ENCODE measurements around the gene CYTH2.

Gene CYTH2

DNA sequence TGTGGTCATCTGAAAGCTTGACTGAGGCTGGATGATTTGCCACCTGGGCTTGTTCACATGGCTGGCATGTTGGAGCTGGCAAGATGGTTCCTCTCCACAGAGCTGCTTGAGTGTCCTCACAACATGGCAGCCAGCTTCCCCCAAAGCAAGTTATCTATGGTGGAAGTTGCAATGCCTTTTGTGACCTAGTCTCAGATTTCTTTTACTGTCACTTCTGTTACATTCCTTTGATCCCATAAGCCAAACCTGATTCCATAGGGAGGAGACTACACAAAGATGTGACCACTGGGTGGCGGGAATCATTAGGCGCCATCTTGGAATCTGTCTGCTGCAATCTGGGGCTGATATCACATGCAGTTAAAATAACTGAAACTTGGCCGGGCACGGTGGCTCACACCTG, 60.0 kb downstream of the CYTH2 start:
- no peak overlapping the region for H3K4me2 ChIP-seq (ENCODE audit: low read length)
- no peak overlapping the region for H3K4me3 ChIP-seq (ENCODE audit: low read length)
- no peaks in the 10 kb centered on the region for H3K4me1 ChIP-seq (ENCODE audit: control insufficient read depth, insufficient read depth, low read length)
- peaks cover 8% of the 10 kb centered on the region for H3K9me3 ChIP-seq (replicated peaks; ENCODE audit: low read length)
- H3K9ac ChIP-seq (ENCODE audit: low read depth, low read length), result no peak overlapping the region
- no peaks in the 10 kb centered on the region for H3K36me3 ChIP-seq (ENCODE audit: insufficient read depth, low read length)
- H3K27me3 ChIP-seq (ENCODE audit: control insufficient read depth, insufficient read depth, low read length), result peaks cover 7% of the 10 kb centered on the region

DNA sequence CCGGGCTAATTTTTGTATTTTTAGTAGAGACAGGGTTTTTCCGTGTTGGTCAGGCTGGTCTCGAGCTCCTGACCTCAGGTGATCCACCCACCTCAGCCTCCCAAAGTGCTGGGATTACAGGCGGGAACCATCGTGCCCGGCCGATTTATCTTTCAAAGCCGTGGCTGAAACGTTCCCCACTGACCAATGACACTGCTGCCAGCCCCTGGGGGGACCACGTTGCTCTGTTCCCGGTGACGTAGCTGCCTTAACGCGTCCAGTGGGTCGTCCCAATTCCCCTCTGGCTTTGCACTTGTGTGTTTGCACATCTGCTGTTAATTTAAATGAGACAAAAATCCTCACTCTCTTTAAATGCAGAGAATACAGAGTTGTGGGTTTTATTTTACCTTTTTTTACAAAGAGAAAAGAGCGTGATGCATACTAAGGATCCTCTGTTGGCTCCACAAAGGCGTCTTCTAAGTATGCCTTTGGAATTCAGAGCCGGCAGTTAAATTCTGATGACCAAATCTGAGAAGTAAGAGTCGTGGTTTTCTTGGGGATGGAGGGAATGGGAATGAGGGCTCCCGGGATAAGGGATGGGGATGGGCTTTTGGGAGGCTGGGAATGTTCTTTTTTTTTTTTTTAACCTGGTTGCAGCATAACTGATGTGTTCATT, 61.0 kb downstream of the CYTH2 start:
- H3K4me3 ChIP-seq (ENCODE audit: low read length), result no peak overlapping the region
- no peaks in the 10 kb centered on the region for H3K36me3 ChIP-seq (ENCODE audit: insufficient read depth, low read length)
- peaks cover 7% of the 10 kb centered on the region for H3K27me3 ChIP-seq (ENCODE audit: control insufficient read depth, insufficient read depth, low read length)
- H3K9me3 ChIP-seq (replicated peaks; ENCODE audit: low read length), result peaks cover 3% of the 10 kb centered on the region
- no peaks in the 10 kb centered on the region for H3K4me1 ChIP-seq (ENCODE audit: control insufficient read depth, insufficient read depth, low read length)
- H3K4me2 ChIP-seq (ENCODE audit: low read length), result no peak overlapping the region
- no peak overlapping the region for H3K9ac ChIP-seq (ENCODE audit: low read depth, low read length)

DNA sequence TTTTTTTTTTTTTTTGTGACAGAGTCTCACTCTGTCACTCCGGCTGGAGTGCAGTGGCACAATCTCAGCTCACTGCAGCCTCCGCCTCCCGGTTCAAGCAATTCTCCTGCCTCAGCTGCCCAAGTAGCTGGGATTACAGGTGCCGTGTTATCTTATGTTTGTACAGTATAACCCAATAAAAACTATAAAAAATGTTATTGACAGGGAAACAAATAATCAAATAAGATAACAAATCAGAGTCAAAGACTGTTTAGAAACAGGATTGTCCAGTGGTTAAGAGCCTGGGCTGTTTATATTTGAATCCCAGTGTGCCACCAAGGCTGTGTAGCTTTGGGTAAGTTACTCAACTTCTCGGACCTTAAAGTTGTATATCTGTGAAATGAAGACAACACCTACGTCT, 61.6 kb downstream of the CYTH2 start:
- H3K9ac ChIP-seq (ENCODE audit: low read depth, low read length), result no peak overlapping the region
- H3K9me3 ChIP-seq (replicated peaks; ENCODE audit: low read length), result peaks cover 3% of the 10 kb centered on the region
- H3K4me1 ChIP-seq (ENCODE audit: control insufficient read depth, insufficient read depth, low read length), result no peaks in the 10 kb centered on the region
- H3K27me3 ChIP-seq (ENCODE audit: control insufficient read depth, insufficient read depth, low read length), result peaks cover 7% of the 10 kb centered on the region
- H3K4me2 ChIP-seq (ENCODE audit: low read length), result no peak overlapping the region
- no peaks in the 10 kb centered on the region for H3K36me3 ChIP-seq (ENCODE audit: insufficient read depth, low read length)
- no peak overlapping the region for H3K4me3 ChIP-seq (ENCODE audit: low read length)

Measured in skeletal muscle satellite cell (primary cell).